GM19193 (cell line): Measurements from ENCODE around the gene TBC1D3G.
"Not testable (repeated sequence)": the region's sequence is repeated elsewhere in the genome, so short reads cannot be mapped to it uniquely, and the experiment has no call there.

Experiments used
- POLR2A ChIP-seq: IDR thresholded peaks from 4 replicates; pipeline ENCODE4 v1.6.1; 2011; ENCODE audit not compliant: insufficient read depth, insufficient read length; ENCODE audit errors: extremely low read depth

Gene TBC1D3G

GRCh38 chr17:36323584-36323983 lies at the start of gene TBC1D3G:
Gene TBC1D3G, plus strand, starts transcription at chr17:36323884. Its CDS starts 1,528 bp downstream, at chr17:36325412.
- not testable (repeated sequence) for TF ChIP-seq POLR2A
